IPS DF 6.9 (cell line): ENCODE data around the gene PARD6B.
"Not testable (repeated sequence)": the region's sequence is repeated elsewhere in the genome, so short reads cannot be mapped to it uniquely, and the experiment has no call there.

ENCODE experiments used
- DNase-seq: peaks from one replicate; pipeline ENCODE4 v3.0.0-alpha.2; 2013; ENCODE audit warnings: low read depth, low spot score
- H3K27ac ChIP-seq: one replicate; pipeline ENCODE4 v1.5.1; 2013; ENCODE audit warnings: low read length, control low read depth
- H3K27me3 ChIP-seq: 2 replicates; pipeline ENCODE4 v1.6.1; 2013; ENCODE audit warnings: mild to moderate bottlenecking, low read length; ENCODE audit not compliant: control insufficient read depth, insufficient read depth
- H3K36me3 ChIP-seq: 2 replicates; pipeline ENCODE4 v1.6.1; 2013; ENCODE audit warnings: low read length; ENCODE audit not compliant: control insufficient read depth, insufficient read depth
- H3K4me1 ChIP-seq: 2 replicates; pipeline ENCODE4 v1.6.1; 2013; ENCODE audit warnings: low read length; ENCODE audit not compliant: control insufficient read depth, insufficient read depth
- H3K4me3 ChIP-seq: 2 replicates; pipeline ENCODE4 v1.5.1; 2013; ENCODE audit warnings: mild to moderate bottlenecking, low read length
- H3K9me3 ChIP-seq: 2 replicates; pipeline ENCODE4 v1.6.1; 2013; ENCODE audit warnings: low read length, inconsistent platforms; ENCODE audit not compliant: control insufficient read depth, insufficient read depth
- WGBS: extraction: QIAGEN DNeasy Blood & Tissue Kit; methylation state at CpG from one replicate; pipeline ENCODE4 v1.1.7; 2013; ENCODE audit warnings: mixed read lengths, missing lambda C conversion rate; ENCODE audit not compliant: insufficient read length, insufficient coverage; 5-methylcytosine and 5-hydroxymethylcytosine counted together

Gene PARD6B

GRCh38 chr20:50763550-50764458 lies 32.4 kb downstream of the PARD6B start:
- not testable (repeated sequence) for H3K4me1 ChIP-seq, H3K4me3 ChIP-seq, DNase-seq, H3K27me3 ChIP-seq, H3K36me3 ChIP-seq, H3K27ac ChIP-seq, H3K9me3 ChIP-seq
- no CpG with 5 or more reads among the region's 20 CpGs for WGBS

GRCh38 chr20:50765251-50765650 lies 33.9 kb downstream of the PARD6B start:
- H3K36me3 ChIP-seq, H3K4me1 ChIP-seq, DNase-seq, H3K9me3 ChIP-seq, H3K27ac ChIP-seq, H3K4me3 ChIP-seq, H3K27me3 ChIP-seq: not testable (repeated sequence)
- WGBS: no CpG with 5 or more reads among the region's 10 CpGs

GRCh38 chr20:50765674-50766073 lies 34.3 kb downstream of the PARD6B start:
- no peaks in the 10 kb centered on the region for H3K9me3 ChIP-seq
- WGBS: no CpG with 5 or more reads among the region's 3 CpGs
- no peaks in the 10 kb centered on the region for H3K36me3 ChIP-seq
- DNase-seq: no peak
- H3K4me3 ChIP-seq: no peak overlapping the region
- no peak overlapping the region for H3K27ac ChIP-seq
- H3K27me3 ChIP-seq: no peaks in the 10 kb centered on the region
- peaks cover 5% of the 10 kb centered on the region; the same call in 1 of the 2 replicates for H3K4me1 ChIP-seq

GRCh38 chr20:50766955-50767809 lies 35.8 kb downstream of the PARD6B start:
- not testable (repeated sequence) for H3K36me3 ChIP-seq, H3K27me3 ChIP-seq, H3K4me3 ChIP-seq, H3K27ac ChIP-seq, DNase-seq, H3K9me3 ChIP-seq, H3K4me1 ChIP-seq
- WGBS: no CpG with 5 or more reads among the region's 10 CpGs

- H3K36me3 ChIP-seq, H3K27ac ChIP-seq, H3K4me3 ChIP-seq, H3K9me3 ChIP-seq, DNase-seq, H3K4me1 ChIP-seq, H3K27me3 ChIP-seq: not testable (repeated sequence)
- WGBS: no CpG with 5 or more reads among the region's 7 CpGs
Observed at GRCh38 chr20:50768991-50769390, 37.6 kb downstream of the PARD6B start.

GRCh38 chr20:50769551-50770085 lies 38.2 kb downstream of the PARD6B start:
- H3K36me3 ChIP-seq, H3K9me3 ChIP-seq, H3K4me1 ChIP-seq, DNase-seq, H3K4me3 ChIP-seq, H3K27me3 ChIP-seq, H3K27ac ChIP-seq: not testable (repeated sequence)
- WGBS: no CpG with 5 or more reads among the region's 12 CpGs

- H3K27me3 ChIP-seq, H3K9me3 ChIP-seq, H3K4me3 ChIP-seq, DNase-seq, H3K4me1 ChIP-seq, H3K36me3 ChIP-seq, H3K27ac ChIP-seq: not testable (repeated sequence)
- no CpG with 5 or more reads among the region's 8 CpGs for WGBS
Observed at GRCh38 chr20:50771419-50772080, 40.2 kb downstream of the PARD6B start.

- Histone ChIP-seq H3K4me3 (no peak overlapping the region), H3K27ac (no peak overlapping the region), H3K36me3 (no peaks in the 10 kb centered on the region), H3K27me3 (no peaks in the 10 kb centered on the region), H3K4me1 (peaks cover 3% of the 10 kb centered on the region; the same call in 1 of the 2 replicates), H3K9me3 (no peaks in the 10 kb centered on the region)
- WGBS: no CpG with 5 or more reads among the region's 5 CpGs
- no peak for DNase-seq
Observed at GRCh38 chr20:50772420-50773185, 41.2 kb downstream of the PARD6B start.

GRCh38 chr20:50774515-50774914 lies 43.1 kb downstream of the PARD6B start:
- no peak for DNase-seq
- no CpG with 5 or more reads among the region's 3 CpGs for WGBS
- H3K9me3 ChIP-seq: no peaks in the 10 kb centered on the region
- H3K27ac ChIP-seq: no peak overlapping the region
- no peaks in the 10 kb centered on the region; the same call in 1 of the 2 replicates for H3K4me1 ChIP-seq
- no peaks in the 10 kb centered on the region for H3K36me3 ChIP-seq
- H3K27me3 ChIP-seq: no peaks in the 10 kb centered on the region
- H3K4me3 ChIP-seq: no peak overlapping the region
